HG03175 (cell line): ENCODE data around the gene RAET1E.
"Not testable (repeated sequence)": the region's sequence is repeated elsewhere in the genome, so short reads cannot be mapped to it uniquely, and the experiment has no call there.

Source experiments
- ATAC-seq: cut with Tn5 transposase; IDR thresholded peaks from one replicate; pipeline ENCODE4 v1.9.1; 2021; ENCODE audit warnings: mild to moderate bottlenecking, moderate library complexity; ENCODE audit not compliant: unreplicated experiment

RAET1E gene

GRCh38 chr6:149910721-149911151, 12.8 kb upstream of the RAET1E start:
- ATAC-seq = no peak

- no peak for ATAC-seq
Observed at GRCh38 chr6:149909701-149910470, 12.0 kb upstream of the RAET1E start.

- not testable (repeated sequence) for ATAC-seq
Observed at GRCh38 chr6:149908480-149908879, 10.6 kb upstream of the RAET1E start.

GRCh38 chr6:149907317-149907716, 9.4 kb upstream of the RAET1E start:
- ATAC-seq = no peak

- no peak for ATAC-seq
Observed at GRCh38 chr6:149906405-149906804, 8.5 kb upstream of the RAET1E start.

- no peak for ATAC-seq
Observed at GRCh38 chr6:149905911-149906371, 8.0 kb upstream of the RAET1E start.

- ATAC-seq = no peak
Observed at GRCh38 chr6:149905371-149905910, 7.5 kb upstream of the RAET1E start.

- ATAC-seq = no peak
Observed at GRCh38 chr6:149904661-149905370, 6.9 kb upstream of the RAET1E start.

- no peak for ATAC-seq
Observed at GRCh38 chr6:149903938-149904611, 6.2 kb upstream of the RAET1E start.

- no peak for ATAC-seq
Observed at GRCh38 chr6:149901444-149902140, 3.7 kb upstream of the RAET1E start.

GRCh38 chr6:149900620-149901443, 2.9 kb upstream of the RAET1E start:
- no peak for ATAC-seq

- no peak for ATAC-seq
Observed at GRCh38 chr6:149899926-149900619, 2.2 kb upstream of the RAET1E start.

GRCh38 chr6:149899486-149899885, 1.6 kb upstream of the RAET1E start:
- no peak for ATAC-seq

- no peak for ATAC-seq
Observed at GRCh38 chr6:149898966-149899365, 1.1 kb upstream of the RAET1E start.

GRCh38 chr6:149897015-149897697, 757 bp downstream of the RAET1E start:
- ATAC-seq = no peak

- no peak for ATAC-seq
Observed at GRCh38 chr6:149896491-149896890, 1.4 kb downstream of the RAET1E start.

- ATAC-seq = no peak
Observed at GRCh38 chr6:149895833-149896271, 2.1 kb downstream of the RAET1E start.

- ATAC-seq = no peak
Observed at GRCh38 chr6:149895048-149895590, 2.8 kb downstream of the RAET1E start.
